A549 treated with dexamethasone at 1 μM for 4 hours (cell line): ENCODE measurements around the gene LDLRAP1. TPM values are rescaled to one million over a fixed set of nuclear protein-coding genes. Genes with fewer than 3 reads are reported as not detected.

Source experiments
- total RNA-seq: library from RNA; stranded (reverse); fragments of 200-300 nt; extraction: Qiagen RNA extraction; gene quantifications from 5 replicates; pipeline ENCODE4 v1.2.3, GENCODE V29; 2022

LDLRAP1 gene
- total RNA-seq, result 8.0 to 11.4 TPM (median 9.9 TPM) in 5 replicates

GRCh38 chr1:25543425-25544242, at the start of gene LDLRAP1:
Gene LDLRAP1 (plus strand): TSS chr1:25543606. CDS start chr1:25543699, 93 bp downstream.

GRCh38 chr1:25616095-25616986, 72.9 kb downstream of the LDLRAP1 start, which contains the start of gene MAN1C1:
Gene MAN1C1 (plus strand): TSS chr1:25616791. CDS start chr1:25617798, 1,007 bp downstream.

Other genes starting within 250 kb of the LDLRAP1 start
- 73.1 to 86.7 TPM (median 76.4 TPM) in 5 replicates for gene TMEM50A, start 205.3 kb upstream of the LDLRAP1 start, total RNA-seq
- gene RHCE, start 122.8 kb upstream of the LDLRAP1 start, total RNA-seq, result 0.09 TPM in 1 of 5 replicates, not detected in the others
- 9.3 to 10.8 TPM (median 10.4 TPM) in 5 replicates for gene MACO1, start 112.7 kb upstream of the LDLRAP1 start, total RNA-seq
- gene MAN1C1, start 73.2 kb downstream of the LDLRAP1 start, total RNA-seq, result 0.65 to 0.97 TPM (median 0.92 TPM) in 5 replicates